ENCODE results near the gene TMEM140.

TMEM140 gene

GRCh38 chr7:135188298-135188984, 40.6 kb downstream of the TMEM140 start:
- TF ChIP-seq, protein P1, sequence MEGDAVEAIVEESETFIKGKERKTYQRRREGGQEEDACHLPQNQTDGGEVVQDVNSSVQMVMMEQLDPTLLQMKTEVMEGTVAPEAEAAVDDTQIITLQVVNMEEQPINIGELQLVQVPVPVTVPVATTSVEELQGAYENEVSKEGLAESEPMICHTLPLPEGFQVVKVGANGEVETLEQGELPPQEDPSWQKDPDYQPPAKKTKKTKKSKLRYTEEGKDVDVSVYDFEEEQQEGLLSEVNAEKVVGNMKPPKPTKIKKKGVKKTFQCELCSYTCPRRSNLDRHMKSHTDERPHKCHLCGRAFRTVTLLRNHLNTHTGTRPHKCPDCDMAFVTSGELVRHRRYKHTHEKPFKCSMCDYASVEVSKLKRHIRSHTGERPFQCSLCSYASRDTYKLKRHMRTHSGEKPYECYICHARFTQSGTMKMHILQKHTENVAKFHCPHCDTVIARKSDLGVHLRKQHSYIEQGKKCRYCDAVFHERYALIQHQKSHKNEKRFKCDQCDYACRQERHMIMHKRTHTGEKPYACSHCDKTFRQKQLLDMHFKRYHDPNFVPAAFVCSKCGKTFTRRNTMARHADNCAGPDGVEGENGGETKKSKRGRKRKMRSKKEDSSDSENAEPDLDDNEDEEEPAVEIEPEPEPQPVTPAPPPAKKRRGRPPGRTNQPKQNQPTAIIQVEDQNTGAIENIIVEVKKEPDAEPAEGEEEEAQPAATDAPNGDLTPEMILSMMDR (IDR thresholded peaks at IDR 0.05; ENCODE audit: insufficient read depth, low read depth, low read length, missing control alignments): no peak
- DNase-seq (ENCODE audit: low read depth): peak; percentile 78
- H3K4me3 ChIP-seq (ENCODE audit: low read length): no peak overlapping the region

DNA sequence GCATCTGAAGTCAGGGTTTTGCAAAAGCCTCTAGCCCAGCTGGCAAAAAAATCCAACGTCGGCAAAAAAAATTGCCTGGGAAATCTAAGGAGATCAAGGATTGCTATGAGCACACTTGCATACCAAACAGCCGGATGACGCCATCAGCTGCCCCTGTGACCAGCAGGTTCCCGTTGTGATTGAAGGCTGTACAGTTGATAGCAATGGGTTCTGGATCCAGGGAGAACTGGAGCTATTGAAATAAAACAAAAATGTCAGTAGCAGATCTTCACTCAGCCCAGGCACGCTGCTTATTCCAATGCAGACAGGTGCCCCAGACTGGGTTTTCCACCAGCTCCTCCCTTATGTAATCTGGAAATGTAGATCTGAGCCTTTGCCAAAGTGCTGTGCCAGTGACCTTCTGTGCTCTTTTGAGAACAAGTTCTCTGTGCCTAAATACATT, 41.4 kb downstream of the TMEM140 start:
- TF ChIP-seq, protein P1 (IDR thresholded peaks at IDR 0.05; ENCODE audit: insufficient read depth, low read depth, low read length, missing control alignments): no peak
- H3K4me3 ChIP-seq (ENCODE audit: low read length): no peak overlapping the region
- no peak for DNase-seq (ENCODE audit: low read depth)

GRCh38 chr7:135189961-135190360, 42.1 kb downstream of the TMEM140 start:
- DNase-seq (ENCODE audit: low read depth): no peak
- H3K4me3 ChIP-seq (ENCODE audit: low read length): no peak overlapping the region
- TF ChIP-seq, protein P1 (IDR thresholded peaks at IDR 0.05; ENCODE audit: insufficient read depth, low read depth, low read length, missing control alignments): no peak

- no peak overlapping the region for H3K4me3 ChIP-seq (ENCODE audit: low read length)
- DNase-seq (ENCODE audit: low read depth): peak; percentile 61
- TF ChIP-seq, protein P1 (IDR thresholded peaks at IDR 0.05; ENCODE audit: insufficient read depth, low read depth, low read length, missing control alignments): no peak
Measured at GRCh38 chr7:135190703-135191102, 42.8 kb downstream of the TMEM140 start.

- H3K4me3 ChIP-seq (ENCODE audit: low read length): no peak overlapping the region
- DNase-seq (ENCODE audit: low read depth): peak; percentile 74
- TF ChIP-seq, protein P1 (IDR thresholded peaks at IDR 0.05; ENCODE audit: insufficient read depth, low read depth, low read length, missing control alignments): no peak
Measured at GRCh38 chr7:135192914-135193536, 45.2 kb downstream of the TMEM140 start.

- no peak overlapping the region for H3K4me3 ChIP-seq (ENCODE audit: low read length)
- peak; percentile 57 for DNase-seq (ENCODE audit: low read depth)
- TF ChIP-seq, protein P1 (IDR thresholded peaks at IDR 0.05; ENCODE audit: insufficient read depth, low read depth, low read length, missing control alignments): no peak
Measured at GRCh38 chr7:135193615-135194081, 45.8 kb downstream of the TMEM140 start.

Measured in epithelial cell of esophagus (primary cell).